B cell (primary cell): ENCODE measurements around the gene KCNQ1OT1. TPM values are rescaled to one million over a fixed set of nuclear protein-coding genes. Genes with fewer than 3 reads are reported as not detected.

Source experiments
- ATAC-seq: fragments of 200-7000 bp; cut with Tn5 transposase; one replicate; pipeline ENCODE4 v1.10.0; 2021; ENCODE audit warnings: low read depth, mild to moderate bottlenecking, moderate number of reproducible peaks, moderate library complexity
- CTCF ChIA-PET: fragments of 350-600 bp; sonication (Branson Sonifier 250); formaldehyde crosslinking; loops from one replicate; lab custom pipeline; 2021; ENCODE audit warnings: antibody characterized with exemption, inconsistent platforms; lab: Charles Lee
- POLR2A ChIA-PET: fragments of 350-600 bp; sonication (Branson Sonifier 250); formaldehyde crosslinking; loops from one replicate; lab custom pipeline; 2021; ENCODE audit warnings: antibody characterized with exemption; lab: Charles Lee
- DNase-seq: peaks from one replicate; pipeline ENCODE4 v3.0.0; 2013
- H2AFZ ChIP-seq: 2 replicates; pipeline ENCODE4 v1.6.1; 2012; ENCODE audit warnings: mild to moderate bottlenecking, low read depth, low read length; ENCODE audit not compliant: insufficient read depth, poor library complexity, severe bottlenecking
- H3K27ac ChIP-seq, 2 donors: 1 replicate in 1 of 2; 2 replicates in 1 of 2; pipeline ENCODE4 v1.5.1; 2012 to 2013; ENCODE audit warnings: low read length in 2 of 2, mild to moderate bottlenecking in 2 of 2, moderate library complexity in 1 of 2
- H3K27me3 ChIP-seq, 4 experiments: fragments of 200-600 bp in 1 of 4; sonication (generic) in 1 of 4; replicated peaks in 1 of 4; 1 replicate in 2 of 4; 2 replicates in 2 of 4; pipeline versions ENCODE4 v1.6.1 to v1.7.0; 2013 to 2016; ENCODE audit warnings: low read length in 3 of 4, mild to moderate bottlenecking in 2 of 4, mixed read lengths in 1 of 4, moderate library complexity in 1 of 4; ENCODE audit not compliant: insufficient read depth in 4 of 4, control insufficient read depth in 3 of 4; ENCODE audit errors: control extremely low read depth in 1 of 4
- H3K36me3 ChIP-seq, 2 experiments: replicated peaks in 1 of 2; 1 replicate in 1 of 2; 2 replicates in 1 of 2; pipeline versions ENCODE4 v1.6.1 to v1.7.1; 2013; ENCODE audit warnings: low read length in 1 of 2; ENCODE audit not compliant: insufficient read depth in 2 of 2, control insufficient read depth in 1 of 2; ENCODE audit errors: control extremely low read depth in 1 of 2, extremely low read depth in 1 of 2
- H3K4me1 ChIP-seq, 2 donors: fragments of 200-600 bp in 1 of 2; sonication (generic) in 1 of 2; 1 replicate in 1 of 2; 2 replicates in 1 of 2; pipeline versions ENCODE4 v1.5.1 to v1.6.1; 2013 to 2017; ENCODE audit warnings: low read length in 2 of 2; ENCODE audit not compliant: control insufficient read depth in 2 of 2, insufficient read depth in 2 of 2
- H3K4me2 ChIP-seq: replicated peaks from 2 replicates; pipeline ENCODE3; 2012; ENCODE audit warnings: mild to moderate bottlenecking, low read depth, low read length; ENCODE audit not compliant: poor library complexity, severe bottlenecking
- H3K4me3 ChIP-seq, 5 experiments: fragments of 200-600 bp in 1 of 5; sonication (generic) in 1 of 5; 1 replicate in 3 of 5; 2 replicates in 2 of 5; pipeline versions ENCODE4 v1.5.1 to v1.7.0; 2011 to 2016; ENCODE audit warnings: low read length in 4 of 5, mild to moderate bottlenecking in 4 of 5, low read depth in 2 of 5, control low read depth in 1 of 5, moderate library complexity in 1 of 5; ENCODE audit not compliant: insufficient read depth in 1 of 5; ENCODE audit errors: control extremely low read depth in 1 of 5, extremely low read depth in 1 of 5
- H3K79me2 ChIP-seq: fragments of 200-600 bp; sonication (generic); one replicate; pipeline ENCODE4 v1.6.0; 2016; ENCODE audit warnings: low read length; ENCODE audit not compliant: control insufficient read depth, insufficient read depth
- H3K9ac ChIP-seq: fragments of 200-600 bp; sonication (generic); 2 replicates; pipeline ENCODE4 v1.6.1; 2017; ENCODE audit warnings: mild to moderate bottlenecking, low read length, moderate library complexity
- H3K9me3 ChIP-seq, 3 donors: one replicate each; pipeline versions ENCODE4 v1.6.1 to v1.7.1; 2013; ENCODE audit warnings: low read length in 2 of 3; ENCODE audit not compliant: control insufficient read depth in 2 of 3, insufficient read depth in 1 of 3; ENCODE audit errors: control extremely low read depth in 1 of 3
- H4K20me1 ChIP-seq: 2 replicates; pipeline ENCODE4 v1.6.0; 2012; ENCODE audit warnings: mild to moderate bottlenecking, low read length; ENCODE audit not compliant: insufficient read depth, control insufficient read depth, poor library complexity, severe bottlenecking
- H3K27ac Mint-ChIP-seq: one replicate; pipeline ENCODE4 v1.8.0; 2021; ENCODE audit warnings: mixed read lengths
- H3K27me3 Mint-ChIP-seq: one replicate; pipeline ENCODE4 v1.8.0; 2021; ENCODE audit warnings: mixed read lengths
- H3K4me1 Mint-ChIP-seq: one replicate; pipeline ENCODE4 v1.8.0; 2021; ENCODE audit warnings: mixed read lengths
- H3K4me3 Mint-ChIP-seq: one replicate; pipeline ENCODE4 v1.8.0; 2021; ENCODE audit warnings: mixed read lengths
- H3K9me3 Mint-ChIP-seq: one replicate; pipeline ENCODE4 v1.8.0; 2022; ENCODE audit warnings: mixed read lengths; ENCODE audit not compliant: insufficient read depth
- CTCF ChIP-seq: fragments of 200-600 bp; IDR thresholded peaks from one replicate; pipeline ENCODE4 v1.8.0; 2022; ENCODE audit warnings: antibody characterized with exemption, mild to moderate bottlenecking
- EZH2 ChIP-seq: IDR thresholded peaks from 2 replicates; pipeline ENCODE4 v1.6.1; 2012; ENCODE audit warnings: borderline replicate concordance, low read depth, mild to moderate bottlenecking, moderate library complexity, low read length; ENCODE audit not compliant: insufficient read depth, poor library complexity, severe bottlenecking
- WGBS: methylation state at CpG from one replicate; pipeline ENCODE4 v1.1.5; 2013; ENCODE audit warnings: missing lambda C conversion rate; ENCODE audit not compliant: insufficient coverage; 5-methylcytosine and 5-hydroxymethylcytosine counted together
- intact Hi-C: fragments of 100-400 bp; cut with micrococcal nuclease; formaldehyde crosslinking; loops from one replicate; pipeline ENCODE4 v1.10.0; 2022
- polyA plus RNA-seq: library from polyadenylated mRNA; depleted of rRNA; stranded (reverse); fragments of >200 nt; gene quantifications from 2 replicates; pipeline ENCODE4 v1.2.3, GENCODE V29; 2012
- total RNA-seq, 2 donors: library from RNA; stranded (reverse); fragments of 120-200 nt in 1 of 2; gene quantifications; 1 replicate in 1 of 2; 2 replicates in 1 of 2; pipeline versions ENCODE4 v1.2.3 to v1.2.4, GENCODE V29; 2013 to 2022

The KCNQ1OT1 gene
- total and polyA plus RNA-seq, 2 donors (not counting 1 experiment from before 2014, with no cell fraction given) = 0.03 to 0.89 TPM

- H3K27ac ChIP-seq = no peak overlapping the region
- H3K79me2 ChIP-seq = no peaks in the 10 kb centered on the region
- WGBS = 94% methylated on average over 26 of the region's 26 CpGs
- H3K4me3 ChIP-seq = no peak overlapping the region
- H3K9me3 Mint-ChIP-seq = no peaks in the 10 kb centered on the region
- intact Hi-C loops = no loop called here
- no peaks in the 10 kb centered on the region for H3K9me3 ChIP-seq
- peaks cover 7% of the 10 kb centered on the region for H4K20me1 ChIP-seq
- ChIA-PET POLR2A (no interaction called here), CTCF (no interaction called here)
- H2AFZ ChIP-seq = no peak overlapping the region
- peaks cover 0 to 2% of the 10 kb centered on the region in 2 experiments for H3K36me3 ChIP-seq
- TF ChIP-seq EZH2 (no peak), CTCF (no peak)
- H3K4me2 ChIP-seq = no peak overlapping the region
- ATAC-seq = no peak
- H3K9ac ChIP-seq = no peak overlapping the region
- no peaks in the 10 kb centered on the region for H3K4me1 Mint-ChIP-seq
- H3K27me3 Mint-ChIP-seq = no peaks in the 10 kb centered on the region
- H3K27ac Mint-ChIP-seq = no peak overlapping the region
- no peak for DNase-seq
- no peaks in the 10 kb centered on the region for H3K4me1 ChIP-seq
- H3K27me3 ChIP-seq = no peaks in the 10 kb centered on the region
- no peak overlapping the region for H3K4me3 Mint-ChIP-seq
Observed at GRCh38 chr11:2570211-2570811, 129.5 kb downstream of the KCNQ1OT1 start.

GRCh38 chr11:2569731-2570210 is 130.0 kb downstream of the KCNQ1OT1 start:
- 94% methylated on average over 10 of the region's 10 CpGs for WGBS
- intact Hi-C loops = no loop called here

More at GRCh38 chr11:2569731-2570210, 130.0 kb downstream of the KCNQ1OT1 start:
- H3K27ac Mint-ChIP-seq = no peak overlapping the region
- no peak overlapping the region for H3K4me3 Mint-ChIP-seq
- no peaks in the 10 kb centered on the region for H3K27me3 Mint-ChIP-seq
- CTCF ChIA-PET = no interaction called here
- Histone ChIP-seq H3K9me3 (no peaks in the 10 kb centered on the region), H3K4me2 (no peak overlapping the region), H3K36me3 (peaks cover 0 to 2% of the 10 kb centered on the region in 2 experiments), H3K79me2 (no peaks in the 10 kb centered on the region), H3K4me1 (no peaks in the 10 kb centered on the region), H3K27me3 (no peaks in the 10 kb centered on the region), H4K20me1 (peaks cover 7% of the 10 kb centered on the region), H3K27ac (no peak overlapping the region), H3K4me3 (no peak overlapping the region), H3K9ac (no peak overlapping the region), H2AFZ (no peak overlapping the region)
- H3K9me3 Mint-ChIP-seq = no peaks in the 10 kb centered on the region
- no peak for DNase-seq
- TF ChIP-seq CTCF (no peak), EZH2 (no peak)
- no peak for ATAC-seq
- no peaks in the 10 kb centered on the region for H3K4me1 Mint-ChIP-seq
- POLR2A ChIA-PET = no interaction called here
